A673 (cell line): ENCODE results near the gene PLPP1.

ENCODE experiments used
- CTCF ChIP-seq: fragments of 300-800, 200-600 bp; sonication (generic); conservative IDR thresholded peaks from 2 replicates; pipeline ENCODE4 v1.5.1; 2017; ENCODE audit warnings: low read depth, mild to moderate bottlenecking, antibody characterized with exemption, low read length, moderate library complexity, mixed read lengths
- EZH2 ChIP-seq: fragments of 200-600 bp; sonication (generic); IDR thresholded peaks from 2 replicates; pipeline ENCODE4 v1.6.1; 2017; ENCODE audit warnings: borderline replicate concordance, low read depth, mild to moderate bottlenecking, mixed read lengths, antibody characterized with exemption, low read length; ENCODE audit not compliant: poor library complexity, severe bottlenecking

GRCh38 chr5:55575815-55576583, 41.2 kb upstream of the PLPP1 start:
- TF ChIP-seq CTCF (no peak), EZH2 (no peak)
